ENCODE measurements around the gene CAV1. TPM values are rescaled to one million over a fixed set of nuclear protein-coding genes. Genes with fewer than 3 reads are reported as not detected.

The CAV1 gene
- total and polyA plus RNA-seq, 2 of the 4 experiments (the other 2 are of a cell fraction), result 1,592 to 1,808 TPM

- CTCF ChIA-PET, result interaction anchor here (0.8 to 2.3 kb wide), 13 partner anchors 10 to 295 kb away, joined by 3 to 12 read pairs (median 4); no protein-coding TSS in a partner anchor
- Histone ChIP-seq H4K91ac (ENCODE audit: insufficient read depth, low read depth, low read length) (peak overlapping the region; percentile 99), H4K5ac (ENCODE audit: low read depth, low read length) (peak overlapping the region; percentile 82), H2BK20ac (ENCODE audit: low read depth, low read length) (peak overlapping the region; percentile 78), H3K9ac (ENCODE audit: low read depth, low read length) (peak overlapping the region; percentile 97), H3K18ac (ENCODE audit: low read depth, low read length) (peak overlapping the region; percentile 92), H3K9me1 (ENCODE audit: insufficient read depth, low read length) (peaks cover 9% of the 10 kb centered on the region; the same call in 1 of the 2 replicates), H3K4me2 (ENCODE audit: low read depth, low read length) (peak overlapping the region; percentile 85), H3K79me1 (ENCODE audit: low read depth in 1 of 2, low read length in 2 of 2) (peaks cover 0 to 22% of the 10 kb centered on the region in 2 experiments; a peak in 2 of 4 replicates), H4K8ac (ENCODE audit: low read depth in 2 of 2, low read length in 2 of 2) (peak overlapping the region; percentile 71 to 94), H3K56ac (ENCODE audit: extremely low read depth, insufficient read depth, low read length) (peak overlapping the region; percentile 97), H2BK120ac (ENCODE audit: low read depth, low read length) (peak overlapping the region; percentile 98), H2AK9ac (replicated peaks; ENCODE audit: low read depth, low read length, poor library complexity) (peak overlapping the region; percentile 100), H3K36me3 (ENCODE audit: control insufficient read depth, insufficient read depth, low read length) (peaks cover 16% of the 10 kb centered on the region), H2BK5ac (ENCODE audit: low read depth, low read length, poor library complexity, severe bottlenecking) (peak overlapping the region; percentile 99), H3K14ac (replicated peaks; ENCODE audit: low read depth, low read length) (peak overlapping the region; percentile 100), H3K23ac (ENCODE audit: low read depth, low read length) (peak overlapping the region; percentile 100), H3K4me1 (ENCODE audit: control insufficient read depth, insufficient read depth, low read length) (peaks cover 11% of the 10 kb centered on the region), H4K20me1 (ENCODE audit: insufficient read depth, low read length) (peaks cover 11% of the 10 kb centered on the region), H3K27me3 (ENCODE audit: control insufficient read depth, insufficient read depth, low read length) (no peaks in the 10 kb centered on the region), H2AK5ac (ENCODE audit: low read depth, low read length) (peak overlapping the region; percentile 100), H3K27ac (ENCODE audit: insufficient read depth, low read length) (peak overlapping the region; percentile 97), H3K4ac (ENCODE audit: low read depth, low read length) (peak overlapping the region; percentile 100), H2BK15ac (ENCODE audit: low read depth, low read length) (peak overlapping the region; percentile 90; the same call in 2 of the 3 replicates), H2AFZ (replicated peaks; ENCODE audit: low read length, poor library complexity) (no peak overlapping the region), H3K9me3 (ENCODE audit: control insufficient read depth, insufficient read depth, low read length) (no peaks in the 10 kb centered on the region), H3K4me3 (ENCODE audit: insufficient read depth, low read depth, low read length) (peak overlapping the region; percentile 72)
- no peak for DNase-seq
- dilution Hi-C loops (cut with HindIII; ENCODE audit: low sequenced_read_pairs, unreplicated experiment), result no loop called here
- POLR2A ChIA-PET (ENCODE audit: unreplicated experiment), result interaction anchor here (1.1 to 1.5 kb wide), 3 partner anchors 48 to 208 kb away, joined by 3 to 6 read pairs (median 4); no protein-coding TSS in a partner anchor
- peak; percentile 97 for TF ChIP-seq MXI1 (IDR thresholded peaks at IDR 0.05; ENCODE audit: borderline replicate concordance, low read depth, low read length)
- no peak for TF ChIP-seq NFE2L2 (IDR thresholded peaks at IDR 0.05; ENCODE audit: low read depth, low read length)
- TF ChIP-seq, protein P1, sequence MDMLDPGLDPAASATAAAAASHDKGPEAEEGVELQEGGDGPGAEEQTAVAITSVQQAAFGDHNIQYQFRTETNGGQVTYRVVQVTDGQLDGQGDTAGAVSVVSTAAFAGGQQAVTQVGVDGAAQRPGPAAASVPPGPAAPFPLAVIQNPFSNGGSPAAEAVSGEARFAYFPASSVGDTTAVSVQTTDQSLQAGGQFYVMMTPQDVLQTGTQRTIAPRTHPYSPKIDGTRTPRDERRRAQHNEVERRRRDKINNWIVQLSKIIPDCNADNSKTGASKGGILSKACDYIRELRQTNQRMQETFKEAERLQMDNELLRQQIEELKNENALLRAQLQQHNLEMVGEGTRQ (IDR thresholded peaks at IDR 0.05; ENCODE audit: low read depth, low read length), result no peak
- peak; percentile 53; the same call in 1 of the 2 replicates for TF ChIP-seq BHLHE40 (IDR thresholded peaks at IDR 0.05; ENCODE audit: low read depth, low read length)
- no peak for TF ChIP-seq RCOR1 (IDR thresholded peaks at IDR 0.05; ENCODE audit: insufficient replicate concordance, low read length)
- TF ChIP-seq FOS (IDR thresholded peaks at IDR 0.05; ENCODE audit: low read depth, low read length), result peak; percentile 10; the same call in 1 of the 2 replicates
- TF ChIP-seq CTCF (conservative IDR thresholded peaks at IDR 0.05; ENCODE audit: low read depth, low read length), result no peak
- intact Hi-C loops (cut with micrococcal nuclease), result loop anchor here (1.0 to 5.0 kb wide), 7 partner anchors 26 to 390 kb away; no protein-coding TSS in a partner anchor
- in situ Hi-C loops (cut with MboI; ENCODE audit: low sequenced_read_pairs), result loop anchor here (10.0 kb wide), 1 partner anchor 352 kb away; no protein-coding TSS in a partner anchor
- no TSS peak for BruUV-seq (replicated peaks)
- WGBS, 2 experiments (ENCODE audit: extremely low coverage in 2 of 2, insufficient read length in 1 of 2), result 60% methylated on average over 1 of the region's 5 CpGs; no CpG with 5 or more reads in 1 of the 2 experiments
- ATAC-seq (ENCODE audit: low read depth), result no peak
Observed at GRCh38 chr7:116526897-116527296, 2.1 kb downstream of the CAV1 start.
